ENCODE results near the gene SMARCA2. TPM values are rescaled to one million over a fixed set of nuclear protein-coding genes. Genes with fewer than 3 reads are reported as not detected.

Gene SMARCA2
- total and polyA plus RNA-seq, 2 donors (not counting 1 experiment from before 2014, with no cell fraction given): 75.3 to 250 TPM

GRCh38 chr9:2119566-2119965 is 104.4 kb downstream of the SMARCA2 start:
- TF ChIP-seq CTCF (IDR thresholded peaks at IDR 0.05) (no peak), EZH2 (IDR thresholded peaks at IDR 0.05; ENCODE audit: borderline replicate concordance, insufficient read depth, low read depth, low read length, poor library complexity, severe bottlenecking) (no peak)
- H3K27ac Mint-ChIP-seq: no peak overlapping the region
- H3K9me3 ChIP-seq (ENCODE audit: control extremely low read depth in 1 of 3, control insufficient read depth in 2 of 3, insufficient read depth in 1 of 3, low read length in 2 of 3): no peaks in the 10 kb centered on the region
- H3K9ac ChIP-seq (ENCODE audit: low read length): no peak overlapping the region
- peaks cover 5 to 75% of the 10 kb centered on the region in 2 experiments for H3K36me3 ChIP-seq (replicated peaks in 1 of 2; ENCODE audit: control extremely low read depth in 1 of 2, control insufficient read depth in 1 of 2, extremely low read depth in 1 of 2, insufficient read depth in 2 of 2, low read length in 1 of 2)
- peaks cover 2% of the 10 kb centered on the region for H3K4me1 Mint-ChIP-seq
- no peaks in the 10 kb centered on the region for H3K27me3 ChIP-seq (replicated peaks in 1 of 4; ENCODE audit: control extremely low read depth in 1 of 4, control insufficient read depth in 3 of 4, insufficient read depth in 4 of 4, low read length in 3 of 4)
- H3K4me2 ChIP-seq (replicated peaks; ENCODE audit: low read depth, low read length, poor library complexity, severe bottlenecking): no peak overlapping the region
- H3K4me3 ChIP-seq (ENCODE audit: control extremely low read depth in 1 of 5, extremely low read depth in 1 of 5, insufficient read depth in 1 of 5, low read depth in 2 of 5, low read length in 4 of 5): no peak overlapping the region
- no peak overlapping the region for H2AFZ ChIP-seq (ENCODE audit: insufficient read depth, low read depth, low read length, poor library complexity, severe bottlenecking)
- no peaks in the 10 kb centered on the region for H3K79me2 ChIP-seq (ENCODE audit: control insufficient read depth, insufficient read depth, low read length)
- CTCF ChIA-PET: interaction anchor here (0.9 kb wide), 1 partner anchor 13 kb away, joined by 3 read pairs; no protein-coding TSS in a partner anchor
- no peak for DNase-seq
- WGBS (ENCODE audit: insufficient coverage): 97% methylated on average over 7 of the region's 9 CpGs
- intact Hi-C loops (cut with micrococcal nuclease): no loop called here
- no peak overlapping the region for H3K4me3 Mint-ChIP-seq
- no peaks in the 10 kb centered on the region for H3K9me3 Mint-ChIP-seq (ENCODE audit: insufficient read depth)
- H3K4me1 ChIP-seq (ENCODE audit: control insufficient read depth in 2 of 2, insufficient read depth in 2 of 2, low read length in 2 of 2): no peaks in the 10 kb centered on the region
- POLR2A ChIA-PET: no interaction called here
- no peaks in the 10 kb centered on the region for H3K27me3 Mint-ChIP-seq
- H3K27ac ChIP-seq (ENCODE audit: low read length in 2 of 2): no peak overlapping the region
- no peak for ATAC-seq (ENCODE audit: low read depth)
- H4K20me1 ChIP-seq (ENCODE audit: control insufficient read depth, insufficient read depth, low read length, poor library complexity, severe bottlenecking): no peaks in the 10 kb centered on the region

GRCh38 chr9:2120926-2121689 is 106.0 kb downstream of the SMARCA2 start:
- Histone ChIP-seq H3K27me3 (replicated peaks in 1 of 4; ENCODE audit: control extremely low read depth in 1 of 4, control insufficient read depth in 3 of 4, insufficient read depth in 4 of 4, low read length in 3 of 4) (no peaks in the 10 kb centered on the region), H3K4me1 (ENCODE audit: control insufficient read depth in 2 of 2, insufficient read depth in 2 of 2, low read length in 2 of 2) (peaks cover 6 to 9% of the 10 kb centered on the region in 2 donors), H3K9me3 (ENCODE audit: control extremely low read depth in 1 of 3, control insufficient read depth in 2 of 3, insufficient read depth in 1 of 3, low read length in 2 of 3) (no peaks in the 10 kb centered on the region), H3K4me3 (ENCODE audit: control extremely low read depth in 1 of 5, extremely low read depth in 1 of 5, insufficient read depth in 1 of 5, low read depth in 2 of 5, low read length in 4 of 5) (no peak overlapping the region), H3K79me2 (ENCODE audit: control insufficient read depth, insufficient read depth, low read length) (peaks cover 2% of the 10 kb centered on the region), H2AFZ (ENCODE audit: insufficient read depth, low read depth, low read length, poor library complexity, severe bottlenecking) (no peak overlapping the region), H3K4me2 (replicated peaks; ENCODE audit: low read depth, low read length, poor library complexity, severe bottlenecking) (no peak overlapping the region), H4K20me1 (ENCODE audit: control insufficient read depth, insufficient read depth, low read length, poor library complexity, severe bottlenecking) (peaks cover 4% of the 10 kb centered on the region), H3K27ac (ENCODE audit: low read length in 2 of 2) (peak overlapping the region in 1 of 2 donors; percentile 27), H3K9ac (ENCODE audit: low read length) (no peak overlapping the region), H3K36me3 (replicated peaks in 1 of 2; ENCODE audit: control extremely low read depth in 1 of 2, control insufficient read depth in 1 of 2, extremely low read depth in 1 of 2, insufficient read depth in 2 of 2, low read length in 1 of 2) (peaks cover 5 to 74% of the 10 kb centered on the region in 2 experiments)
- WGBS (ENCODE audit: insufficient coverage): 100% methylated on average over 1 of the region's 3 CpGs
- peaks cover 16% of the 10 kb centered on the region for H3K4me1 Mint-ChIP-seq
- intact Hi-C loops (cut with micrococcal nuclease): no loop called here
- no peak for DNase-seq
- H3K4me3 Mint-ChIP-seq: no peak overlapping the region
- no peak overlapping the region for H3K27ac Mint-ChIP-seq
- no peak for ATAC-seq (ENCODE audit: low read depth)
- ChIA-PET CTCF (no interaction called here), POLR2A (no interaction called here)
- H3K27me3 Mint-ChIP-seq: no peaks in the 10 kb centered on the region
- H3K9me3 Mint-ChIP-seq (ENCODE audit: insufficient read depth): no peaks in the 10 kb centered on the region
- no peak for TF ChIP-seq CTCF (IDR thresholded peaks at IDR 0.05)
- no peak for TF ChIP-seq EZH2 (IDR thresholded peaks at IDR 0.05; ENCODE audit: borderline replicate concordance, insufficient read depth, low read depth, low read length, poor library complexity, severe bottlenecking)
